KMS-11 (cell line): Measurements from ENCODE around the gene LRRFIP1.

ENCODE experiments used
- H2AFZ ChIP-seq: fragments of 200-600 bp; sonication (generic); 2 replicates; pipeline ENCODE4 v1.6.1; 2016; ENCODE audit warnings: antibody characterized with exemption, mixed run types, low read depth
- H3K27ac ChIP-seq: fragments of 200-600 bp; sonication (generic); 2 replicates; pipeline ENCODE4 v1.6.1; 2016; ENCODE audit warnings: mild to moderate bottlenecking, mixed run types
- H3K27me3 ChIP-seq: fragments of 200-600 bp; sonication (generic); 2 replicates; pipeline ENCODE4 v1.6.1; 2017; ENCODE audit warnings: mild to moderate bottlenecking, low read depth, mixed run types, moderate library complexity; ENCODE audit not compliant: insufficient read depth
- H3K36me3 ChIP-seq: fragments of 200-600 bp; sonication (generic); 2 replicates; pipeline ENCODE4 v1.6.1; 2017; ENCODE audit warnings: mild to moderate bottlenecking, mixed run types; ENCODE audit not compliant: insufficient read depth
- H3K4me1 ChIP-seq: fragments of 200-600 bp; sonication (generic); 2 replicates; pipeline ENCODE4 v1.6.1; 2016; ENCODE audit warnings: mild to moderate bottlenecking, low read depth, mixed run types; ENCODE audit not compliant: poor library complexity, severe bottlenecking
- H3K4me2 ChIP-seq: fragments of 200-600 bp; sonication (generic); 2 replicates; pipeline ENCODE4 v1.7.0; 2016; ENCODE audit warnings: mild to moderate bottlenecking, mixed run types
- H3K4me3 ChIP-seq: fragments of 200-600 bp; sonication (generic); IDR thresholded peaks from 2 replicates; pipeline ENCODE4 v1.6.1; 2017; ENCODE audit warnings: low read depth, low read length, mixed read lengths; ENCODE audit not compliant: insufficient read depth
- H3K79me2 ChIP-seq: fragments of 200-600 bp; sonication (generic); 2 replicates; pipeline ENCODE4 v1.6.1; 2016; ENCODE audit warnings: low read depth, mixed run types; ENCODE audit not compliant: insufficient read depth
- H3K9ac ChIP-seq: fragments of 200-600 bp; sonication (generic); 2 replicates; pipeline ENCODE4 v1.6.1; 2016; ENCODE audit warnings: mild to moderate bottlenecking, mixed run types
- H4K20me1 ChIP-seq: fragments of 200-600 bp; sonication (generic); 2 replicates; pipeline ENCODE4 v1.6.1; 2016; ENCODE audit warnings: mild to moderate bottlenecking, mixed run types; ENCODE audit not compliant: insufficient read depth
- TF ChIP-seq, protein P1 (sequence below): fragments of 200-600 bp; sonication (generic); conservative IDR thresholded peaks from 2 replicates; pipeline ENCODE4 v1.6.1; 2017; ENCODE audit warnings: low read depth, mild to moderate bottlenecking, antibody characterized with exemption, low read length, moderate library complexity, mixed read lengths

LRRFIP1 gene

DNA sequence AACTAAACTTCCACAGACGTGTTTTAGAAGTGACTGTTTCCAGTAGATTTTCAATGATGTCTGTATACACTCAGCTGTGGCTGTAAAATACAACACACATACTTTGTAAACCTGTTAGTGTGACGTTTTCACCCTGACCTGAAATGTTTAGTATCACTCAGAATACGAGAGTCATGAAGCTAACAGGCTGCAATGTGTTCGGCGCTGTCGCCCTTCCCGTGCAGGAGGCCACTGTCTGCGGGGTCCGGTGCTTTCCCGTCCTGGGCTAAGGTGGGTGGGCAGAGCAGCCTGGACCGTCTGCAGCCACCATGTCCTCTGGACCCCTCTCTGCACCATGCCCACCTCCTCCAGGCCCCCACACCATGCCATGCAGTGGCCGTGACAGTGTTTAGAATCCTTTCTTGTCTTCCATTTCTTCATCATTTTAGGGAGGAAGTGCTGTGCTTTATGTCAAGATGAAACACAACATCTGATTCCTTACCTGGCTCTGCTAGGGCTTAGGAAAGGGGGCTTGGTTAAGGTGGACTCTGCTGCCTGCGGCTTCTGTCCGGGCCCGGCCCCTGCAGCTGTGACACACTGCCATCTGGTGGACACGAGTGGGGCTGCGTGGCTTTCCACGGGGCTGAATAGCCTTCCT lies 117.3 kb downstream of the LRRFIP1 start:
- Histone ChIP-seq H2AFZ (no peak overlapping the region), H3K79me2 (no peaks in the 10 kb centered on the region; the same call in 1 of the 2 replicates), H3K4me1 (peaks cover 16% of the 10 kb centered on the region), H3K4me2 (no peak overlapping the region), H3K36me3 (no peaks in the 10 kb centered on the region; the same call in 1 of the 2 replicates), H3K27ac (no peak overlapping the region), H3K4me3 (no peak overlapping the region), H3K27me3 (no peaks in the 10 kb centered on the region), H3K9ac (no peak overlapping the region), H4K20me1 (no peaks in the 10 kb centered on the region)
- TF ChIP-seq, protein P1, sequence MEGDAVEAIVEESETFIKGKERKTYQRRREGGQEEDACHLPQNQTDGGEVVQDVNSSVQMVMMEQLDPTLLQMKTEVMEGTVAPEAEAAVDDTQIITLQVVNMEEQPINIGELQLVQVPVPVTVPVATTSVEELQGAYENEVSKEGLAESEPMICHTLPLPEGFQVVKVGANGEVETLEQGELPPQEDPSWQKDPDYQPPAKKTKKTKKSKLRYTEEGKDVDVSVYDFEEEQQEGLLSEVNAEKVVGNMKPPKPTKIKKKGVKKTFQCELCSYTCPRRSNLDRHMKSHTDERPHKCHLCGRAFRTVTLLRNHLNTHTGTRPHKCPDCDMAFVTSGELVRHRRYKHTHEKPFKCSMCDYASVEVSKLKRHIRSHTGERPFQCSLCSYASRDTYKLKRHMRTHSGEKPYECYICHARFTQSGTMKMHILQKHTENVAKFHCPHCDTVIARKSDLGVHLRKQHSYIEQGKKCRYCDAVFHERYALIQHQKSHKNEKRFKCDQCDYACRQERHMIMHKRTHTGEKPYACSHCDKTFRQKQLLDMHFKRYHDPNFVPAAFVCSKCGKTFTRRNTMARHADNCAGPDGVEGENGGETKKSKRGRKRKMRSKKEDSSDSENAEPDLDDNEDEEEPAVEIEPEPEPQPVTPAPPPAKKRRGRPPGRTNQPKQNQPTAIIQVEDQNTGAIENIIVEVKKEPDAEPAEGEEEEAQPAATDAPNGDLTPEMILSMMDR = peak; percentile 93

DNA sequence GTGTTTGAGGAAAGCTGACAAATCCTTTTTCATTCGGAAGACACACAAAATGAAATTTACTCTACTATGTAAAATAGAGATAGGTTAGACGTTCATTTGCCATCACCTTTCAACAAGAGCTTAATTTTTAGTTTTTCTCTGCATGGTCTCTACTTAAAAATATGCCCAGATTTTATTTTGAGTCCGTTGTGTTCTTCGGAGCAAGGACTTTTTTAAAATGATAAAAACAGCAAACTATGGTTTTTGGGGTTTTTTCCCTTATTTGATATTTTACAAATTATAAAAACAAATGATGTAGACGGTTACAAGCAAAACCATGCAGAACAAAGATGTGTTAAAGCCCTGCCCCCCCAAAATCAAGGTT lies 117.8 kb downstream of the LRRFIP1 start:
- no peaks in the 10 kb centered on the region for H4K20me1 ChIP-seq

DNA sequence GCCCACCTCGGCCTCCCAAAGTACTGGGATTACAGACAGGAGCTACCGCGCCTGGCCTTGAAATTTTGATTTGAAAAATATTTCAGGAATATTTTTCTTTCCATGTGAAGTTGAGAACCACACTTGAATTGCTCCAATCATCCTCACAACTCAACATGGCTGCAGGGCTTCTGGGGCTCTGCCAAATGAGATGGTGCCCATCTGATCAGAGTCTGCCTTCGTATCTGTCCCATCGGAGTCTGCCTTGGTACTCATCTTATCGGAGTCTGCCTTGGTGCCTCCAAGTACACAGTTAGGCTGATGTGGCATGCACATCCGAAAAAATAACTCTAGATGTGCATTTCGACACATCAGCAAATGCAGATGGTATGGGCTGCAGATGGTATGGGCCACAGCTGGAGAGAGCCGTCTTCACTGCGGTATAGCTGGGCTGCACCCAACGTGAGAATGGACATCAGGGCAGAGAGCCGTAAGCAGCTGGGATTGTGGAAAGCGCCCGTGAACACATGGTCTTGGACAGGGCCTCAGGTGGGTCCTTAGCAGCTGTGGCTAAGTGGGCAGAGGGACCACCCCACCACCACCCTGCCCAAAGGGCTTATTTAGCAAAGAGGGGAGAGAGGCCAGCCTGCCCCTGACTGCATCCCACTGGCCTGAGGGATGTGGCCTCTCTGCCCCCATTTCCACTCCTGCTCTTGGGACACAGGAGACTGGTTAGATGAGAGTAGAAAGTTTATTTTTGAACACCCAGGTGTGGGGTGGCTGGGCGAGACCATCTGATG lies 119.1 kb downstream of the LRRFIP1 start:
- Histone ChIP-seq H3K9ac (no peak overlapping the region), H3K27ac (no peak overlapping the region), H3K36me3 (peaks cover 2% of the 10 kb centered on the region; the same call in 1 of the 2 replicates), H3K4me2 (no peak overlapping the region), H3K4me1 (peaks cover 28% of the 10 kb centered on the region), H3K79me2 (no peaks in the 10 kb centered on the region; the same call in 1 of the 2 replicates), H3K4me3 (no peak overlapping the region), H3K27me3 (no peaks in the 10 kb centered on the region), H2AFZ (no peak overlapping the region), H4K20me1 (no peaks in the 10 kb centered on the region)
- TF ChIP-seq, protein P1 = no peak

More for the DNA sequence above, 117.8 kb downstream of the LRRFIP1 start:
- TF ChIP-seq, protein P1 = no peak
- Histone ChIP-seq H3K4me1 (peaks cover 16% of the 10 kb centered on the region), H3K36me3 (no peaks in the 10 kb centered on the region; the same call in 1 of the 2 replicates), H3K9ac (no peak overlapping the region), H3K4me2 (no peak overlapping the region), H3K27me3 (no peaks in the 10 kb centered on the region), H3K79me2 (no peaks in the 10 kb centered on the region; the same call in 1 of the 2 replicates), H3K27ac (no peak overlapping the region), H3K4me3 (no peak overlapping the region), H2AFZ (no peak overlapping the region)

DNA sequence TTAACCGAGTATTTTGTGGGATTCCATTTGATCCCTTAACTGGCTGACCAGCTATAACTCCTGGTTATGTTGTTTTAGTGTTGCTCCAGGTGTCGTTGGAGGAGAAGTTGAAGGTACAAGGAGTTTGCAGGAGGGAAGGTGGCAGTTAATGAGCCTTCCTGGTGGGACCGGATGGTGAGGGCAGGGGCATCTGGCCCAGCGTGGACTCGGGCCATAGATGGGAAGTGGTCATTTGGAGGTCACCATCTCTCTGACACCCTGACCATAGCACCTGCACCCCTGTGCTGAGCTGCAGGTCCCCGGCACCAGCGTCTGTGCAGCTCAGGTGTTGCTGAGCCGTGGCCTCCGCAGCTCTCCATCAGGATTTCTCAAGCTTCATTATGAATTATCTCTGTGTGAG lies 119.8 kb downstream of the LRRFIP1 start:
- no peak overlapping the region for H3K4me2 ChIP-seq
- H3K27me3 ChIP-seq = no peaks in the 10 kb centered on the region
- H3K9ac ChIP-seq = no peak overlapping the region
- H2AFZ ChIP-seq = no peak overlapping the region
- no peaks in the 10 kb centered on the region for H4K20me1 ChIP-seq
- peaks cover 2% of the 10 kb centered on the region; the same call in 1 of the 2 replicates for H3K36me3 ChIP-seq
- no peak overlapping the region for H3K27ac ChIP-seq
- H3K4me1 ChIP-seq = peaks cover 35% of the 10 kb centered on the region
- no peak overlapping the region for H3K4me3 ChIP-seq
- no peaks in the 10 kb centered on the region; the same call in 1 of the 2 replicates for H3K79me2 ChIP-seq
- TF ChIP-seq, protein P1 = no peak
